D721Med (cell line): Measurements from ENCODE around the gene SSNA1.

Experiments
- DNase-seq: peaks from one replicate; pipeline ENCODE4 v3.0.0; 2011; ENCODE audit warnings: low spot score; ENCODE audit not compliant: insufficient read length
- FAIRE-seq: peaks from 2 replicates; lab custom pipeline; 2011; peaks lifted over from hg19 to GRCh38; lab: Jason Lieb, UNC
- CTCF ChIP-seq: IDR thresholded peaks from 2 replicates; pipeline ENCODE4 v1.5.1; 2012; ENCODE audit warnings: mild to moderate bottlenecking, control low read depth; ENCODE audit not compliant: insufficient read depth; ENCODE audit errors: missing control alignments

SSNA1 gene

GRCh38 chr9:137148242-137148641 is 40.2 kb upstream of the SSNA1 start:
- DNase-seq (no peak), FAIRE-seq (no peak)
- no peak for TF ChIP-seq CTCF

DNA sequence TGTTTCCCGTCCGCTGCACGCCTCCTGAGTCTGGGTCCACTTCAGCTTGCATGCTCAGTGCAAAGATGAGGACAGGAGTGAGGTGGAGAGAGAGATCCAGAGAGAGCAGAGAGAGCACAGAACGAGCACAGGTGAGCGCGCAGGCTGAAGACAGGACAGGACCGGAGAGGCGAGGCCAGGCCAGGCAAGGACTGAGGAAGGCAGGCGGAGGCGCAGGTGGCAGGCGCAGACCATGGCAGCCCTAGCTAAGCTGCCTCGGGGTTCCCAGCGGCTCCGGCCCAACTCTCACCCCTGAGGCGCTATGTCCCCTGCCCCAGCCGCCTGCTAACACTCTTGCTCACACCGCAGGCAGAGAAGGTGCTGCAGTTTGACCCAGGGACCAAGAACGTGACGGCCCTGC is 39.8 kb upstream of the SSNA1 start:
- FAIRE-seq (no peak), DNase-seq (no peak)
- TF ChIP-seq CTCF = no peak

- FAIRE-seq (no peak), DNase-seq (no peak)
- no peak for TF ChIP-seq CTCF
These were observed 39.1 kb upstream of the SSNA1 start for GRCh38 chr9:137149363-137149762.

DNA sequence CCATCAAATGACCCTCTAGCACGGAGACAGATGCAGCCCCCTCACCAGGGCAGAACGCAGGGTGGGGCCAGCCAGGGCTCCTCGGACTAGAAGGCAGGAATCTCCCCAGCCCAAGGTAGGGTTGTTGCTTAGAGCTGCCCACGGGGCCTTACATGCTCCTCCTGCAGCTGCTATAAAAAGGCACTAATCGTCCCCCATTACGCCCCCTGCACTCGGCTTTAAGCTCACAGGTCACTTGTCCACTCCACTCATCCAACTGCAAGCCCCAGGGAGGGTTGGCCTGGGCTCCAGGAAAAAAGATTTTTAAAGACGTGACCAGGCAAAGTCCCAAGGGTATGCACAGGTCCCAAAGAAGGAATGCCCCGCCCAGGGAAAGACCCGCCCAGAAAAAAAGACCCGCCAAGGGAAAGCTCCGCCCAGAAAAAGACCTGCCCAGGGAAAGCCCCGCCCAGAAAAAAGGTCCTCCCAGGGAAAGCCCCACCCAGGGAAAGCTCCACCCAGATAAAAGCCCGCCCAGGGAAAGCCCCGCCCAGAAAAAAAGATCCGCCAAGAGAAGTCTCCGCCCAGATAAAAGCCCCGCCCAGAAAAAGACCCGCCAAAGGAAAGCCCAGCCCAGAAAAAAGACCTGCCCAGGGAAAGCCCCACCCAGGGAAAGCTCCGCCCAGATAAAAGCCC is 38.4 kb upstream of the SSNA1 start:
- no peak for TF ChIP-seq CTCF
- no peak for FAIRE-seq
- DNase-seq = no peak

GRCh38 chr9:137150617-137151457 is 37.6 kb upstream of the SSNA1 start:
- DNase-seq (no peak), FAIRE-seq (no peak)
- TF ChIP-seq CTCF = no peak

DNA sequence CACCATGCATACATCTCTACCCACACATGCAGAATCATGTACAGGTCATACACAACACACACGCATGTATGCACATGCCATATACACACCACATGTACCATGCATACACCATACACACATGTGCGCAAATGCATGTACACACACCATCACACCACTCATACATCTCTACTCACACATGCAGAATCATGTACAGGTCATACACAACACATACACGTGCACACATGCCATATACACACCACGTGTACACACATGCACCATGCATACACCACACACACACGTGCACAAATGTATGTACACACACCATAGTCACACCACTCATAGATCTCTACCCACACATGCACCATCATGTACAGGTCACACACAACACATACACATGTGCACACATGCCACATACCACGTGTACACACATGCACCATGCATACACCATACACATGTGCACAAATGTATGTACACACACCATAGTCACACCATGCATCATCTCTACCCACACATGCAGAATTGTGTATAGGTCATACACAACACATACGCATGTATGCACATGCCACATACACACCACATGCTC is 35.6 kb upstream of the SSNA1 start:
- DNase-seq = no peak
- no peak for TF ChIP-seq CTCF
- peak; percentile 53 for FAIRE-seq
